ENCODE measurements around the gene KDR. TPM values are rescaled to one million over a fixed set of nuclear protein-coding genes. Genes with fewer than 3 reads are reported as not detected.

The KDR gene
- total and polyA plus RNA-seq, 3 experiments from 2014 or later = not detected

DNA sequence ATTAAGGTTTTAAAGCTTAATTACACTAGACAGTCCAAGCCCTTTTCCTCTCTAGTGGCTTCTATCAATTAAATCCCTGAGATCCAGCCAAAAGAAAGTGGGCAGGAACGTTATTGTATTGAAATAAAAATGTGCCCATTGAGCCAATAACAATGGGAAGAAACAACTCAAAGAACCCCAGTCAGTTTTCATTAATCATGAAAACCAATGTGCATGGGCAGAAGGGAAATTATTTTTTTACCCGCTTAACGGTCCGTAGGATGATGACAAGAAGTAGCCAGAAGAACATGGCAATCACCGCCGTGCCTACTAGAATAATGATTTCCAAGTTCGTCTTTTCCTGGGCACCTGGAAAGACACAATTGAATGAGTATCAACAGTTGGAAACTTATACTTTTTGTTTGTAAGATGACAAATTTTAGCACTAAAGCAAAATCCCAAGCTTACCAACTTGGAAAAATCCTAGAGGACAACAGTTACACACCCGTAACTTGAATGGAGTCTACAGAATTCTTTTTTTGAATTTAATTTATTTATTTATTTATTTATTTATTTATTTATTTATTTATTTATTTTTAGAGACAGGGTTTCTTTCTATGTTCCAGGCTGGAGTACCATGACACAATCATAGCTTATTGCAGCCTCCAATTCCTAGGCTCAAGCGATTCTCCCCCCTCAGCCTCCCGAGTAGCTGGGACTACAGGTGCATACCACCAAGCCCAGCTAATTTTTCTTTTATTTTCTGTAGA, 26.8 kb downstream of the KDR start:
- H3K27me3 Mint-ChIP-seq = peaks cover 0 to 2% of the 10 kb centered on the region in 2 donors
- Histone ChIP-seq H3K4me3 (ENCODE audit: low read length) (no peak overlapping the region), H3K36me3 (ENCODE audit: insufficient read depth, low read length) (no peaks in the 10 kb centered on the region), H3K4me1 (ENCODE audit: insufficient read depth, low read length) (no peaks in the 10 kb centered on the region), H3K9me3 (ENCODE audit: low read length) (no peaks in the 10 kb centered on the region), H3K27me3 (ENCODE audit: insufficient read depth, low read length, poor library complexity, severe bottlenecking) (no peaks in the 10 kb centered on the region), H3K27ac (ENCODE audit: low read depth, low read length) (no peak overlapping the region)
- ChIA-PET CTCF (no interaction called here), POLR2A (no interaction called here)
- DNase-seq = no peak
- no peaks in the 10 kb centered on the region for H3K9me3 Mint-ChIP-seq
- no peak overlapping the region for H3K27ac Mint-ChIP-seq
- H3K4me1 Mint-ChIP-seq = peaks cover 0 to 7% (median 0%) of the 10 kb centered on the region in 3 donors
- no peak overlapping the region for H3K4me3 Mint-ChIP-seq
- H3K36me3 Mint-ChIP-seq = no peaks in the 10 kb centered on the region

DNA sequence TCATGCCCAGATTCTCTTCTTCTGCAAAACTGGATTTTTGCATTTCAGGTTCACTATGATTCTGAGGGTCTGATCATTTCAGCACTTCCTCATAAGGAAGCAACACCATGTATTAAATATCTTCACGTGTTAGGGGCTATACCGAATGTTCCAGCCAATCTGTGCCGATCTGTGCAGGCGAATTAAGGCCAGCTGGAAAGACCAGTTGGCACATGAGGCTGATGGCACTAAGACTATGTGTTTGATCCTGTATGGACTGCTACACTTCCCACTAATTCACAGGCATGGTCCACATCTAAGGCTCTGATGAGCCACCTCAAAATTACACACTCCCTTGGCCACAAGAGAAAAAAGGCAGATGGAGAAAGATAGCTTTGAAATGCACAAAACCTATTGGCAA, 28.8 kb downstream of the KDR start:
- POLR2A ChIA-PET = no interaction called here
- Mint-ChIP-seq H3K4me3 (peak overlapping the region in 1 of 7 donors; percentile 25), H3K9me3 (no peaks in the 10 kb centered on the region), H3K27ac (peak overlapping the region in 4 of 8 donors; percentile 1 to 76 (median 49)), H3K36me3 (no peaks in the 10 kb centered on the region), H3K27me3 (peaks cover 0 to 2% of the 10 kb centered on the region in 2 donors), H3K4me1 (peaks cover 0 to 7% (median 0%) of the 10 kb centered on the region in 3 donors)
- no peaks in the 10 kb centered on the region for H3K9me3 ChIP-seq (ENCODE audit: low read length)
- no peaks in the 10 kb centered on the region for H3K36me3 ChIP-seq (ENCODE audit: insufficient read depth, low read length)
- H3K27me3 ChIP-seq (ENCODE audit: insufficient read depth, low read length, poor library complexity, severe bottlenecking) = no peaks in the 10 kb centered on the region
- no peak overlapping the region for H3K4me3 ChIP-seq (ENCODE audit: low read length)
- H3K27ac ChIP-seq (ENCODE audit: low read depth, low read length) = no peak overlapping the region
- H3K4me1 ChIP-seq (ENCODE audit: insufficient read depth, low read length) = no peaks in the 10 kb centered on the region
- no peak for DNase-seq
- CTCF ChIA-PET = no interaction called here

DNA sequence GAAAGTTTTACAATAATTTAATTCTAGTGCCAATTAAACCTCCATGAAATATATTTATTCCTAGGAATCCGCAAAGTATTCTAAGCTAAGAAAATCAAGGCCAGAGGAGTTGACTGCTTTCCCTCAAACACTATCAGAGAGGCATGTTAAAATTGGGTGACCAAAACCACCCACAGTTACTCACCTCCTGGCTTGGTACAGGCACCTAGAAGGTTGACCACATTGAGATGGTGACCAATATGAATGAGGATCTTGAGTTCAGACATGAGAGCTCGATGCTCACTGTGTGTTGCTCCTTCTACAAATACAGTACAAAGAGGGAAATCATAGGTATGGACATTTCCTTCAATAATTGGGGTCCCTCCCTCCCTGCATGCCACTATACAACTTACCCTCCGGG, 29.4 kb downstream of the KDR start:
- H3K9me3 ChIP-seq (ENCODE audit: low read length) = no peaks in the 10 kb centered on the region
- H3K4me1 Mint-ChIP-seq = peaks cover 0 to 7% (median 0%) of the 10 kb centered on the region in 3 donors
- no peaks in the 10 kb centered on the region for H3K36me3 ChIP-seq (ENCODE audit: insufficient read depth, low read length)
- no peaks in the 10 kb centered on the region for H3K4me1 ChIP-seq (ENCODE audit: insufficient read depth, low read length)
- POLR2A ChIA-PET = no interaction called here
- H3K4me3 ChIP-seq (ENCODE audit: low read length) = no peak overlapping the region
- H3K27ac ChIP-seq (ENCODE audit: low read depth, low read length) = no peak overlapping the region
- CTCF ChIA-PET = no interaction called here
- H3K36me3 Mint-ChIP-seq = no peaks in the 10 kb centered on the region
- no peaks in the 10 kb centered on the region for H3K9me3 Mint-ChIP-seq
- peak overlapping the region in 1 of 7 donors; percentile 13 for H3K4me3 Mint-ChIP-seq
- H3K27me3 ChIP-seq (ENCODE audit: insufficient read depth, low read length, poor library complexity, severe bottlenecking) = no peaks in the 10 kb centered on the region
- H3K27me3 Mint-ChIP-seq = peaks cover 0 to 2% of the 10 kb centered on the region in 2 donors
- no peak for DNase-seq
- peak overlapping the region in 1 of 8 donors; percentile 1 for H3K27ac Mint-ChIP-seq

DNA sequence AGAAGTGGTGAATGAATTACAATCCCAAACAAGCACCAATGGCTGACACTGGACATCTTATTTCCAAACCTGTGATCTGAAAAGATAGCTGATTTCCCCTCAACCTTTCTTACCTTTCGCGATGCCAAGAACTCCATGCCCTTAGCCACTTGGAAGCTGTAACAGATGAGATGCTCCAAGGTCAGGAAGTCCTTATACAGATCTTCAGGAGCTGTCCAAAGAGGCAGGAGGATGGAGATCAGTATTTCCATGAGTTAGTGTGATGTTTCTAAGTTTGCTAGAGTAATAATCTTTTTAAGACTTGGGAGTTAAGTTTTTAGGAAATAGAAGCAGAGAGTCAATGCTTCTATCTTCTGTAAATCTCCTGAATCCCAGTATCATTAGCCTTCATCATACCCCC, 32.9 kb downstream of the KDR start:
- no peak for DNase-seq
- Mint-ChIP-seq H3K4me1 (peaks cover 0 to 7% (median 0%) of the 10 kb centered on the region in 3 donors), H3K36me3 (no peaks in the 10 kb centered on the region), H3K27ac (no peak overlapping the region), H3K4me3 (no peak overlapping the region), H3K9me3 (peaks cover 0 to 3% (median 0%) of the 10 kb centered on the region in 5 donors), H3K27me3 (no peaks in the 10 kb centered on the region)
- Histone ChIP-seq H3K4me3 (ENCODE audit: low read length) (no peak overlapping the region), H3K27ac (ENCODE audit: low read depth, low read length) (no peak overlapping the region), H3K9me3 (ENCODE audit: low read length) (no peaks in the 10 kb centered on the region), H3K4me1 (ENCODE audit: insufficient read depth, low read length) (no peaks in the 10 kb centered on the region), H3K36me3 (ENCODE audit: insufficient read depth, low read length) (no peaks in the 10 kb centered on the region), H3K27me3 (ENCODE audit: insufficient read depth, low read length, poor library complexity, severe bottlenecking) (no peaks in the 10 kb centered on the region)
- ChIA-PET POLR2A (no interaction called here), CTCF (no interaction called here)

DNA sequence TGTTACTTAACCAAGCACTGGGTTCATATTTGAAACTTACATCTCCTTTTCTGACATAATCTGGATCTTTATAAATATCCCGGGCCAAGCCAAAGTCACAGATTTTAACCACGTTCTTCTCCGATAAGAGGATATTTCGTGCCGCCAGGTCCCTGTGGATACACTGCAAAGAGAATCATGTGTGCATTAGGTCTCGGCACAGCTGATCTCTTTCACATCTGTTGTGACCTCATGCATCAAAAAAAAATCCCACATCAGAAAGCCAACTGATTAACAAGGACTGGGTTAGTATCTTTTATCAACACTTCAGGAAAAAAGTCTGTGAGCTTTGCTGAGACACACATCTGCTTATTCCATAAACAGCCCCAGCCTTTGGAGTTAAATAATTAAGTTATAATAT, 35.5 kb downstream of the KDR start:
- Histone ChIP-seq H3K27me3 (ENCODE audit: insufficient read depth, low read length, poor library complexity, severe bottlenecking) (no peaks in the 10 kb centered on the region), H3K36me3 (ENCODE audit: insufficient read depth, low read length) (no peaks in the 10 kb centered on the region), H3K4me3 (ENCODE audit: low read length) (no peak overlapping the region), H3K9me3 (ENCODE audit: low read length) (no peaks in the 10 kb centered on the region), H3K4me1 (ENCODE audit: insufficient read depth, low read length) (no peaks in the 10 kb centered on the region), H3K27ac (ENCODE audit: low read depth, low read length) (no peak overlapping the region)
- Mint-ChIP-seq H3K27me3 (no peaks in the 10 kb centered on the region), H3K4me3 (no peak overlapping the region), H3K4me1 (no peaks in the 10 kb centered on the region), H3K27ac (no peak overlapping the region), H3K9me3 (peaks cover 0 to 3% (median 0%) of the 10 kb centered on the region in 5 donors), H3K36me3 (no peaks in the 10 kb centered on the region)
- ChIA-PET POLR2A (no interaction called here), CTCF (no interaction called here)
- DNase-seq = no peak

DNA sequence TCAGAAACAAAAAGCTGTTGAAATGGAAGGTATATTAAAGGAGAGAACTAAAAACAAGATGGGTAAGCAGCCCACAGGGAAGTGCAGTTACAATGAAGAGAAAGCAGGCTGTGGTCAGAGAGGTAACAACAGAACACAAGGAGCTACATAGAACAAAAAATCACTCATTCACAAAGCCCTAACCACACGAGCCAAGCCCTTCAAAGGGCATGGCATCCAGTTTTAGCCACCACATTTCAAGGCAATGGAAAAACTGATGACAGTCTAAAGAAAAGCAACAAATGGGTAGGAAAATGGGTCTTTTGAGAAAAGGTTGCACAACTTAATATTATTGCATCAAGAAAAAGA, 37.5 kb downstream of the KDR start:
- no peak overlapping the region for H3K4me3 Mint-ChIP-seq
- no peaks in the 10 kb centered on the region for H3K36me3 Mint-ChIP-seq
- Histone ChIP-seq H3K4me1 (ENCODE audit: insufficient read depth, low read length) (no peaks in the 10 kb centered on the region), H3K27me3 (ENCODE audit: insufficient read depth, low read length, poor library complexity, severe bottlenecking) (no peaks in the 10 kb centered on the region), H3K4me3 (ENCODE audit: low read length) (no peak overlapping the region), H3K36me3 (ENCODE audit: insufficient read depth, low read length) (no peaks in the 10 kb centered on the region), H3K9me3 (ENCODE audit: low read length) (no peaks in the 10 kb centered on the region), H3K27ac (ENCODE audit: low read depth, low read length) (no peak overlapping the region)
- H3K9me3 Mint-ChIP-seq = peaks cover 0 to 3% (median 0%) of the 10 kb centered on the region in 5 donors
- no peak for DNase-seq
- no peaks in the 10 kb centered on the region for H3K4me1 Mint-ChIP-seq
- ChIA-PET POLR2A (no interaction called here), CTCF (no interaction called here)
- H3K27me3 Mint-ChIP-seq = peaks cover 0 to 3% of the 10 kb centered on the region in 2 donors
- H3K27ac Mint-ChIP-seq = no peak overlapping the region

DNA sequence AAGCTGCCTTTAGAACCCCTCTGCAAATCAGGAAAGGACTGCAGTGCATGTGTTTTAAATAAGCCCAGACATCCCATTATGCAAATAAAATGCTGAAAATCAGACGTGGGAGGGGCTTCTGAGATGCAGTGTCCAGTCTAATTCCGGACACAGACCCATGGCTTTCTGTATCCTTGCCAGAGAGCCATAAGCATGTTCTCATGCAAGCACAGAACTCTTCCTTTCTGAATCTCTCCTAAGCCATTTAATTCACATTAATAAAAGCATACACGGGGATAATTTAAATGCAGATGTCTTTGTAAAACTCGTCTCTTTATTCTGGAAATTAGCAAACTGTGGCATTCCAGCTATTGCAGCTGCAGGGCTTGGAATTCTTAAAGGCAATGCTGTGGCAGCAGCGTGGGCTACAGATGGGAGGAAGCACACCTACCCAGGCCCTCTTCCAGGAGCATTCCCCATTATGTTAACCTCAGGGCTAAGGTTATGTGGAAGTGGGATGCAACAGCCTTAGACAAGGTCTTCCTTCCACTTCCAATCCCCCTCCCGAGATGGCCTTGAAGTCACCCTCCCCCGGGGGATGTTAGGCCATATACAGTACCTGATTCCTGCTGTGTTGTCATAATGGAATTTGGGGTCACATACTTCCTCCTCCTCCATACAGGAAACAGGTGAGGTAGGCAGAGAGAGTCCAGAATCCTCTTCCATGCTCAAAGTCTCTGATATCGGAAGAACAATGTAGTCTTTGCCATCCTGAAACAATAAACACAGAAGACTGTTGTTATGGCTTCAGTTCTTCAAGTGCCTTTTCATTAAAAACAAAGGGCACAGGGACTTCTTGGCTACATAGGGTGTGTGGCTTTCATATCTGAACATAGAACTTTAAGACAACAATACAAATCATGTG, 38.1 kb downstream of the KDR start:
- Histone ChIP-seq H3K4me3 (ENCODE audit: low read length) (no peak overlapping the region), H3K27ac (ENCODE audit: low read depth, low read length) (no peak overlapping the region), H3K9me3 (ENCODE audit: low read length) (no peaks in the 10 kb centered on the region), H3K36me3 (ENCODE audit: insufficient read depth, low read length) (no peaks in the 10 kb centered on the region), H3K27me3 (ENCODE audit: insufficient read depth, low read length, poor library complexity, severe bottlenecking) (peaks cover 2% of the 10 kb centered on the region), H3K4me1 (ENCODE audit: insufficient read depth, low read length) (no peaks in the 10 kb centered on the region)
- H3K4me3 Mint-ChIP-seq = no peak overlapping the region
- no peaks in the 10 kb centered on the region for H3K36me3 Mint-ChIP-seq
- CTCF ChIA-PET = no interaction called here
- H3K4me1 Mint-ChIP-seq = no peaks in the 10 kb centered on the region
- H3K9me3 Mint-ChIP-seq = peaks cover 0 to 5% (median 0%) of the 10 kb centered on the region in 5 donors
- POLR2A ChIA-PET = no interaction called here
- no peak for DNase-seq
- no peak overlapping the region for H3K27ac Mint-ChIP-seq
- H3K27me3 Mint-ChIP-seq = peaks cover 0 to 3% of the 10 kb centered on the region in 2 donors

DNA sequence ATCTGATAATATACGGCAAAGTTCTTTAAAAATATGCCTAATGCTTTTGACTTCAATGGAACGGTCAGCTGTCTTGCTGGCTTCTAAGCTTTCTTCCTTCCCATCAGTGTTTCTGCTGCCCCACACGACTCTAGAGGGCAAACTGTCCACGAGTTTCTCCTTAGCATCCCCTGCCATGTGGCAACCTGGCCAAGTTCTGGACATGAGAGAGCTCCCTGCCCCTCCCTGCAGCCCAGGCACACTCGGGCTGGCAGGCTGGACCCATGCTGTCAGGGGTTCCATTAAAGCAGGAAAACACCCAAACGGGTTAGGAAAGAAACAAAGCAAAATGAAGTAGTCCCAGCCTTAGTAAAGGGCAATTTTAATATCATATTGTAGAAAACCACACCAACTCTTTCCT, 38.8 kb downstream of the KDR start:
- ChIA-PET POLR2A (no interaction called here), CTCF (no interaction called here)
- Mint-ChIP-seq H3K36me3 (no peaks in the 10 kb centered on the region), H3K9me3 (peaks cover 0 to 5% (median 0%) of the 10 kb centered on the region in 5 donors), H3K27ac (no peak overlapping the region), H3K4me3 (no peak overlapping the region), H3K4me1 (no peaks in the 10 kb centered on the region), H3K27me3 (peaks cover 0 to 3% of the 10 kb centered on the region in 2 donors)
- no peak overlapping the region for H3K4me3 ChIP-seq (ENCODE audit: low read length)
- H3K27ac ChIP-seq (ENCODE audit: low read depth, low read length) = no peak overlapping the region
- H3K36me3 ChIP-seq (ENCODE audit: insufficient read depth, low read length) = no peaks in the 10 kb centered on the region
- DNase-seq = no peak
- no peaks in the 10 kb centered on the region for H3K9me3 ChIP-seq (ENCODE audit: low read length)
- H3K4me1 ChIP-seq (ENCODE audit: insufficient read depth, low read length) = no peaks in the 10 kb centered on the region
- H3K27me3 ChIP-seq (ENCODE audit: insufficient read depth, low read length, poor library complexity, severe bottlenecking) = peaks cover 5% of the 10 kb centered on the region

Data from CD8-positive, alpha-beta memory T cell (primary cell).